Measurements from ENCODE around the gene ABCA10. TPM values are rescaled to one million over a fixed set of nuclear protein-coding genes. Genes with fewer than 3 reads are reported as not detected.

The ABCA10 gene
- total and polyA plus RNA-seq, 2 experiments from 2014 or later: 0.11 to 0.23 TPM

DNA sequence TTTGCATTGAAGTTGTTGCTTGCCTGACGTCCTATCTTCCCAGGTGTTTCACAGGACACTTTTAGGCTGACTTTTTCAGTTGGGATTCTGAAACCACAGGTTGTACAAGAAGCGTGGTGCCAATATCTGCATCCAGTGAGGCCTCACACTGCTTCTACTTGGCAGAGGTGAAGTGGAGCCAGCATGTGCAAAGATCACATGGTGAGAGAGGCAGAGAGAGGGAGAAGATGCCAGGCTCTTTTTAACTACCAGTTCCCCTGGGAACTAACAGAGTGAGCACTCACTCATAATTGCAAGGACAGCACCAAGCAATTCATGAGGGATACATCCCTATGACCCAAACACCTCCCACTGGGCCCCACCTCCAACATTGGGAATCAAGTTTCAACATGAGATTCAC is 81.2 kb downstream of the ABCA10 start:
- 83 to 87% methylated on average over 2 of the region's 2 CpGs for WGBS, 2 experiments (ENCODE audit: low coverage in 1 of 2, low lambda C conversion rate in 2 of 2, missing lambda C conversion rate in 2 of 2)
- no peak overlapping the region for H3K4me3 ChIP-seq
- no peaks in the 10 kb centered on the region for H3K79me2 ChIP-seq (ENCODE audit: insufficient read depth)
- no peak overlapping the region for H3K9ac ChIP-seq
- no peak for TF ChIP-seq EZH2 (IDR thresholded peaks at IDR 0.05; ENCODE audit: insufficient read depth, poor library complexity, severe bottlenecking)
- TF ChIP-seq EZH2phosphoT487 (IDR thresholded peaks at IDR 0.05; ENCODE audit: insufficient read depth, low read depth): no peak
- no peaks in the 10 kb centered on the region for H4K20me1 ChIP-seq (ENCODE audit: insufficient read depth)
- in situ Hi-C loops (cut with MboI): no loop called here
- no peaks in the 10 kb centered on the region for H3K9me3 ChIP-seq (ENCODE audit: low read depth)
- DNase-seq: no peak
- H3K27ac ChIP-seq: no peak overlapping the region
- no peaks in the 10 kb centered on the region for H3K9me2 ChIP-seq (ENCODE audit: insufficient read depth)
- no peaks in the 10 kb centered on the region for H3K27me3 ChIP-seq (replicated peaks; ENCODE audit: insufficient read depth)
- H3F3A ChIP-seq (ENCODE audit: insufficient read depth): no peaks in the 10 kb centered on the region
- no peaks in the 10 kb centered on the region for H3K36me3 ChIP-seq (ENCODE audit: low read depth)
- H3K4me1 ChIP-seq (ENCODE audit: insufficient read depth): peaks cover 18% of the 10 kb centered on the region
- H2AFZ ChIP-seq: no peak overlapping the region
- no peak overlapping the region for H3K4me2 ChIP-seq (ENCODE audit: unreplicated experiment)

DNA sequence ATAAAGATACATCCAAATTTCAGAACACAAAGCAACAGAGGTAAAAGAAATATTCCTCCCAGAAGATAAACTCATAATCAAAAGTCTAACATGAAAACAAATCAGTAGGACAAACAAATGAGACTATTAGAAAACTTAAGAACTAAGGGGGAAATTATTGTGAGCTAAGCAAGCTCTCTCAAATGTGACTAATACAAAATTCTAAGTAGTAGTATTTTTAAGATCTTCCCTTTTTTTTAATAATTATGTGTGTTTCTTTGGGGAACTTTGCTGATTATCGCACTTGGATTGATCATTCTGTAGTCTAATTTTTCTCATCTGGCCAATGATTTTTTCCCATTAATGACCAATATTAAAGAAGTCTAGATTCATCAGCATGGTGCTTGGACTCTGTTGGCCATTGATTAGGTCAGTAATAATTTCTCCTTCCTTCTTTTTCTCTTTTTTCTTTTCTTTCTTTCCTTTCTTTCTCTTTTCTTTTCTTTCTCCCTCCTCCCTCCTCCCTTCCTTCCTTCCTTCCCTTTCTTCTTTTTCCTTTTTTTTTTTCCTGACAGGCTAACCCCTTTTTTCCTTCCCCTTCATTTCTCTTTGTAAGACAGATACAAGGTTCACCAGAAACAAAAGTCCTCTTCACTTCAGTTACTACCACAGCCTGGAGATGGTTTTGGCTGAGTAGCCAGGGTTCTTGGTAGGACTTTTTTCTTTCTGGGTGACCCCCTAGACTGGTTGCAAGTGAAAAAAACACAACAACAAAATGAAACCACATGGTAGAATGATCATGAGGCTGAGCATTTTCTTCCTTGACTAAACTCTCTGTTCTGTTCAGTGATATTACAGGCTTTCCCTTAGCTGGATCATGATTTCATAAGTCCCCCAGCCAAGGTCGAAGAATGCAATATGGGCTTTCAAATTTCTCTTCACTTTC is 84.0 kb downstream of the ABCA10 start:
- Histone ChIP-seq H3K9me3 (ENCODE audit: low read depth) (no peaks in the 10 kb centered on the region), H2AFZ (peak overlapping the region; percentile 53), H3K4me2 (ENCODE audit: unreplicated experiment) (no peak overlapping the region), H3K79me2 (ENCODE audit: insufficient read depth) (no peaks in the 10 kb centered on the region), H3K4me3 (no peak overlapping the region), H3K36me3 (ENCODE audit: low read depth) (no peaks in the 10 kb centered on the region), H3F3A (ENCODE audit: insufficient read depth) (peaks cover 15% of the 10 kb centered on the region), H3K27ac (no peak overlapping the region), H3K27me3 (replicated peaks; ENCODE audit: insufficient read depth) (no peaks in the 10 kb centered on the region), H4K20me1 (ENCODE audit: insufficient read depth) (no peaks in the 10 kb centered on the region), H3K4me1 (ENCODE audit: insufficient read depth) (peaks cover 42% of the 10 kb centered on the region), H3K9ac (no peak overlapping the region), H3K9me2 (ENCODE audit: insufficient read depth) (no peaks in the 10 kb centered on the region)
- no peak for DNase-seq
- no peak for TF ChIP-seq EZH2 (IDR thresholded peaks at IDR 0.05; ENCODE audit: insufficient read depth, poor library complexity, severe bottlenecking)
- no peak for TF ChIP-seq EZH2phosphoT487 (IDR thresholded peaks at IDR 0.05; ENCODE audit: insufficient read depth, low read depth)
- WGBS, 2 experiments (ENCODE audit: low coverage in 1 of 2, low lambda C conversion rate in 2 of 2, missing lambda C conversion rate in 2 of 2): 79 to 85% methylated on average over 2 of the region's 2 CpGs
- in situ Hi-C loops (cut with MboI): no loop called here

GRCh38 chr17:69143683-69144231 is 84.9 kb downstream of the ABCA10 start:
- Histone ChIP-seq H3K27ac (no peak overlapping the region), H3K4me1 (ENCODE audit: insufficient read depth) (peaks cover 42% of the 10 kb centered on the region), H3K27me3 (replicated peaks; ENCODE audit: insufficient read depth) (no peaks in the 10 kb centered on the region), H3K79me2 (ENCODE audit: insufficient read depth) (no peaks in the 10 kb centered on the region), H3K9me2 (ENCODE audit: insufficient read depth) (no peaks in the 10 kb centered on the region), H2AFZ (0 out of 2 replicates have a peak overlapping the region, but pooled peaks have one; percentile 18), H4K20me1 (ENCODE audit: insufficient read depth) (no peaks in the 10 kb centered on the region), H3K36me3 (ENCODE audit: low read depth) (no peaks in the 10 kb centered on the region), H3K9ac (no peak overlapping the region), H3K4me2 (ENCODE audit: unreplicated experiment) (no peak overlapping the region), H3K9me3 (ENCODE audit: low read depth) (no peaks in the 10 kb centered on the region), H3F3A (ENCODE audit: insufficient read depth) (peaks cover 15% of the 10 kb centered on the region), H3K4me3 (no peak overlapping the region)
- WGBS, 2 experiments (ENCODE audit: low coverage in 1 of 2, low lambda C conversion rate in 2 of 2, missing lambda C conversion rate in 2 of 2): 87 to 89% methylated on average over 3 of the region's 3 CpGs
- DNase-seq: no peak
- no peak for TF ChIP-seq EZH2 (IDR thresholded peaks at IDR 0.05; ENCODE audit: insufficient read depth, poor library complexity, severe bottlenecking)
- TF ChIP-seq EZH2phosphoT487 (IDR thresholded peaks at IDR 0.05; ENCODE audit: insufficient read depth, low read depth): no peak
- in situ Hi-C loops (cut with MboI): no loop called here

DNA sequence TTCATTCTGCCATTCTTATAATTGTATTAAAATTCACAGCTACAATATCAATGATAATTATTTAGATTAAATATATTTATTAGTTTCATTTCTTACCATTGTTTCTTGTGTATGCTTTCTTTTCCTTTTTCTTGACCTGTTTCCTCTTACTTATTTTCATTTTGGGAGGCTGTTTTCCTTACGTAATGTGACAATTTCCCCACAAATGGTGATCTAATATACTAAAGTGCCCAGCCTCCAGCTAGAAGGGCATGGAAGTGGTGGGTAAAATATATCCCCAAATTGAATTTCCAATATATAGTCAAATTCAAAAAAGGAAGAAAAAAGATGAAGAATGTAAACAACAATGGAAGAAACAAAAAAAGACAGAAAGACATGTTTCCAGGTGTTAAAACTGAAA is 85.5 kb downstream of the ABCA10 start:
- H3K79me2 ChIP-seq (ENCODE audit: insufficient read depth): no peaks in the 10 kb centered on the region
- H3K4me1 ChIP-seq (ENCODE audit: insufficient read depth): peaks cover 42% of the 10 kb centered on the region
- WGBS, 2 experiments (ENCODE audit: low coverage in 1 of 2, low lambda C conversion rate in 2 of 2, missing lambda C conversion rate in 2 of 2): 90 to 95% methylated on average over 1 of the region's 1 CpG
- peaks cover 15% of the 10 kb centered on the region for H3F3A ChIP-seq (ENCODE audit: insufficient read depth)
- 0 out of 2 replicates have a peak overlapping the region, but pooled peaks have one; percentile 18 for H2AFZ ChIP-seq
- H4K20me1 ChIP-seq (ENCODE audit: insufficient read depth): no peaks in the 10 kb centered on the region
- H3K36me3 ChIP-seq (ENCODE audit: low read depth): no peaks in the 10 kb centered on the region
- no peaks in the 10 kb centered on the region for H3K9me3 ChIP-seq (ENCODE audit: low read depth)
- TF ChIP-seq EZH2 (IDR thresholded peaks at IDR 0.05; ENCODE audit: insufficient read depth, poor library complexity, severe bottlenecking): no peak
- no peak for TF ChIP-seq EZH2phosphoT487 (IDR thresholded peaks at IDR 0.05; ENCODE audit: insufficient read depth, low read depth)
- H3K9me2 ChIP-seq (ENCODE audit: insufficient read depth): no peaks in the 10 kb centered on the region
- in situ Hi-C loops (cut with MboI): no loop called here
- DNase-seq: no peak
- no peak overlapping the region for H3K27ac ChIP-seq
- H3K4me3 ChIP-seq: no peak overlapping the region
- no peaks in the 10 kb centered on the region for H3K27me3 ChIP-seq (replicated peaks; ENCODE audit: insufficient read depth)
- peak overlapping the region; percentile 95 for H3K4me2 ChIP-seq (ENCODE audit: unreplicated experiment)
- H3K9ac ChIP-seq: no peak overlapping the region

Measured in GM23248 (cell line).